ENCODE measurements around the gene PEX7.

The PEX7 gene

DNA sequence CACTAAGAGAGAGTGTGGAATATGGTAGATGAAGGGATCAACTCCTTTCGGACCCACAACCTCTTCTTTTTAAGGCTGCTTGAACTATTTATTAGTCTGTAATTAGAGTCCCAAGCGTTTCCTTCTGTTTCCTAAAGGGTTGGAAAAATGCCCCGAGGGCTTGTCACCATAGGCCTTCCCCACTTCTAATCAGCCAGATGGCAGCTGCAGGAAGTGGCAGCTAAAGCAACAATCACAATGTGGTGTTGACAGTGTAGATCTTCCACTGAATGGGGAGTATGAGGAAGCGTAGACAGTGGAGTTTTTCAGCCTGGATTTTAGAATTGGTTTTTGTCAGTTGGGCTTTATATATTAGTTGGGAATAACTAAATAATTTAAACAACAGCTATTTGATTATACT is 140.3 kb downstream of the PEX7 start:
- in situ Hi-C loops (cut with MboI; ENCODE audit: low sequenced_read_pairs): no loop called here
- Histone ChIP-seq H3K9me3 (no peaks in the 10 kb centered on the region), H3K4me3 (no peak overlapping the region), H3K36me3 (replicated peaks) (no peaks in the 10 kb centered on the region), H3K4me1 (no peaks in the 10 kb centered on the region), H3K27me3 (ENCODE audit: low read depth) (peaks cover 4% of the 10 kb centered on the region; the same call in 1 of the 2 replicates)
- peak; percentile 25 to 53 for DNase-seq (ENCODE audit: low spot score in 2 of 2)

GRCh38 chr6:136963259-136963658 is 140.9 kb downstream of the PEX7 start:
- no peak for DNase-seq (ENCODE audit: low spot score in 2 of 2)

More at GRCh38 chr6:136963259-136963658, 140.9 kb downstream of the PEX7 start:
- no peaks in the 10 kb centered on the region for H3K9me3 ChIP-seq
- no peak overlapping the region for H3K4me3 ChIP-seq
- H3K36me3 ChIP-seq (replicated peaks): no peaks in the 10 kb centered on the region
- H3K4me1 ChIP-seq: no peaks in the 10 kb centered on the region
- H3K27me3 ChIP-seq (ENCODE audit: low read depth): peaks cover 4% of the 10 kb centered on the region; the same call in 1 of the 2 replicates
- in situ Hi-C loops (cut with MboI; ENCODE audit: low sequenced_read_pairs): no loop called here

All from HAP-1 (cell line).